SU-DHL-6 (cell line): ENCODE results near the gene KLF1.

Experiments
- EZH2phosphoT487 ChIP-seq: fragments of 200-600 bp; sonication (generic), shearing (Covaris generic); conservative IDR thresholded peaks from 2 replicates; pipeline ENCODE4 v1.6.1; 2018; ENCODE audit warnings: mild to moderate bottlenecking, antibody characterized with exemption, low read length, moderate library complexity, mixed read lengths
- TF ChIP-seq, protein P1 (sequence below): fragments of 200-600 bp; sonication (generic); IDR thresholded peaks from one replicate; pipeline ENCODE4 v1.5.1; 2017; ENCODE audit warnings: antibody characterized with exemption, mild to moderate bottlenecking, low read length, moderate library complexity; ENCODE audit not compliant: insufficient read depth, poor library complexity, severe bottlenecking

DNA sequence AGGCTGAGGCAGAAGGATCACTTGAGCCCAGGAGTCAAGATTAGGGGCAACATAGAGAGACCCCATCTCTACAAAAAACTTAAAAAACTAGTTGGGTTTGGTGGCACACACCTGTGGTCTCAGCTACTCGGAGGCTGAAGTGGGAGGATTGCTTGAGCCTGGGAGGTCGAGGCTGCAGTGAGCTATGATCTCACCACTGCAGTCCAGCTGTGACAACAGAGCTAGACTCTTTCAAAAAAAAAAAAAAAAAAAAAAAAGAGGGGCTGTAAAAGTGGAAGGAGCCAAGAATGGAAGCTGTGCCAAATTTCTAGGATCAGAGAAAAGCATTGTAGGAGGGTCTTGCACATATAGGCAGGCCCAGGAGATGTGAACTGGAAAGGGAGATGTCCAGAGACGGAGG is 15.3 kb downstream of the KLF1 start:
- TF ChIP-seq, protein P1, sequence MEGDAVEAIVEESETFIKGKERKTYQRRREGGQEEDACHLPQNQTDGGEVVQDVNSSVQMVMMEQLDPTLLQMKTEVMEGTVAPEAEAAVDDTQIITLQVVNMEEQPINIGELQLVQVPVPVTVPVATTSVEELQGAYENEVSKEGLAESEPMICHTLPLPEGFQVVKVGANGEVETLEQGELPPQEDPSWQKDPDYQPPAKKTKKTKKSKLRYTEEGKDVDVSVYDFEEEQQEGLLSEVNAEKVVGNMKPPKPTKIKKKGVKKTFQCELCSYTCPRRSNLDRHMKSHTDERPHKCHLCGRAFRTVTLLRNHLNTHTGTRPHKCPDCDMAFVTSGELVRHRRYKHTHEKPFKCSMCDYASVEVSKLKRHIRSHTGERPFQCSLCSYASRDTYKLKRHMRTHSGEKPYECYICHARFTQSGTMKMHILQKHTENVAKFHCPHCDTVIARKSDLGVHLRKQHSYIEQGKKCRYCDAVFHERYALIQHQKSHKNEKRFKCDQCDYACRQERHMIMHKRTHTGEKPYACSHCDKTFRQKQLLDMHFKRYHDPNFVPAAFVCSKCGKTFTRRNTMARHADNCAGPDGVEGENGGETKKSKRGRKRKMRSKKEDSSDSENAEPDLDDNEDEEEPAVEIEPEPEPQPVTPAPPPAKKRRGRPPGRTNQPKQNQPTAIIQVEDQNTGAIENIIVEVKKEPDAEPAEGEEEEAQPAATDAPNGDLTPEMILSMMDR: no peak
- no peak for TF ChIP-seq EZH2phosphoT487
